HCT116 (cell line): ENCODE data around the gene KLHL2. TPM values are rescaled to one million over a fixed set of nuclear protein-coding genes. Genes with fewer than 3 reads are reported as not detected.

Experiments used
- ATAC-seq: fragments of 200-7000 bp; cut with Tn5 transposase; 2 replicates; pipeline ENCODE4 v1.9.1; 2020; ENCODE audit warnings: mild to moderate bottlenecking, moderate library complexity
- BruUV-seq: library from RNA; stranded (reverse); fragments of 400-500 nt; replicated peaks from 2 replicates; lab custom pipeline; 2021; lab: Mats Ljungman, UMichigan
- CTCF ChIA-PET: fragments of 300-600 bp; sonication (Branson Sonifier 250); formaldehyde crosslinking; loops from one replicate; lab custom pipeline; 2021; ENCODE audit warnings: antibody characterized with exemption; lab: Charles Lee
- POLR2A ChIA-PET: fragments of 300-600, 350-600 bp; sonication (Branson Sonifier 250); formaldehyde crosslinking; loops from one replicate; lab custom pipeline; 2021; ENCODE audit warnings: antibody characterized with exemption; lab: Charles Lee
- RAD21 ChIA-PET, 2 experiments: fragments of 300-600 bp; sonication (Branson Sonifier 250); formaldehyde crosslinking; loops; one replicate each; lab custom pipeline; 2023; ENCODE audit warnings: low total read pairs in 2 of 2; ENCODE audit not compliant: uncharacterized antibody in 2 of 2, unreplicated experiment in 2 of 2, low non-redundant PET in 1 of 2; lab: Charles Lee
- DNase-seq: peaks from one replicate; pipeline ENCODE4 v3.0.0-alpha.2; 2010; ENCODE audit warnings: low read depth, low spot score
- H2AFZ ChIP-seq: fragments of 200-600 bp; shearing (Covaris generic), sonication (generic); 2 replicates; pipeline ENCODE4 v1.6.1; 2017; ENCODE audit warnings: low read depth, mixed run types, mixed read lengths, antibody characterized with exemption, low read length; ENCODE audit not compliant: poor library complexity, severe bottlenecking
- H3K27ac ChIP-seq: 2 replicates; pipeline ENCODE4 v1.5.1; 2012; ENCODE audit warnings: low read depth, low read length
- H3K27me3 ChIP-seq: fragments of 200-600 bp; sonication (generic); 2 replicates; pipeline ENCODE4 v1.6.1; 2016; ENCODE audit warnings: mixed run types, low read length, mixed read lengths; ENCODE audit not compliant: insufficient read depth
- H3K36me3 ChIP-seq, 2 experiments: fragments of 200-500 bp in 1 of 2; fragments of 200-600 bp in 1 of 2; sonication (Bioruptor generic) in 1 of 2; sonication (generic) in 1 of 2; 2 replicates each; pipeline versions ENCODE4 v1.5.1 to v1.6.1; 2014 to 2016; ENCODE audit warnings: low read length in 2 of 2, inconsistent platforms in 1 of 2, mixed read lengths in 1 of 2, mixed run types in 1 of 2; ENCODE audit not compliant: insufficient read depth in 2 of 2, control insufficient read depth in 1 of 2
- H3K4me1 ChIP-seq, 2 experiments: fragments of 200-600 bp in 1 of 2; sonication (generic) in 1 of 2; 2 replicates each; pipeline versions ENCODE4 v1.5.1 to v1.6.1; 2012 to 2017; ENCODE audit warnings: low read length in 2 of 2, inconsistent platforms in 1 of 2, mild to moderate bottlenecking in 1 of 2, mixed read lengths in 1 of 2, mixed run types in 1 of 2, moderate library complexity in 1 of 2; ENCODE audit not compliant: insufficient read depth in 2 of 2, control insufficient read depth in 1 of 2
- H3K4me2 ChIP-seq: fragments of 200-600 bp; sonication (generic); 2 replicates; pipeline ENCODE4 v1.6.1; 2017; ENCODE audit warnings: mixed run types, low read length, mixed read lengths
- H3K4me3 ChIP-seq, 2 experiments: fragments of 200-600 bp in 1 of 2; sonication (generic) in 1 of 2; replicated peaks in 1 of 2; 2 replicates each; pipeline ENCODE4 v1.5.1; 2011 to 2016; ENCODE audit warnings: low read length in 2 of 2, control low read depth in 1 of 2, low read depth in 1 of 2, mild to moderate bottlenecking in 1 of 2, mixed read lengths in 1 of 2, mixed run types in 1 of 2
- H3K79me2 ChIP-seq: fragments of 200-600 bp; sonication (generic); 2 replicates; pipeline ENCODE4 v1.6.1; 2017; ENCODE audit warnings: mild to moderate bottlenecking, mixed run types, low read length, moderate library complexity, mixed read lengths; ENCODE audit not compliant: insufficient read depth
- H3K9ac ChIP-seq: fragments of 200-600 bp; sonication (generic); 2 replicates; pipeline ENCODE4 v1.6.1; 2016; ENCODE audit warnings: low read length, mixed read lengths
- H3K9me2 ChIP-seq: fragments of 200-600 bp; sonication (generic), shearing (Covaris generic); 2 replicates; pipeline ENCODE4 v1.6.1; 2017; ENCODE audit warnings: mixed run types, mild to moderate bottlenecking, moderate library complexity; ENCODE audit not compliant: insufficient read depth
- H3K9me3 ChIP-seq, 2 experiments: fragments of 200-500 bp in 1 of 2; fragments of 200-600 bp in 1 of 2; sonication (Bioruptor generic) in 1 of 2; sonication (generic) in 1 of 2; 2 replicates each; pipeline ENCODE4 v1.6.1; 2014 to 2017; ENCODE audit warnings: low read length in 2 of 2, mixed read lengths in 2 of 2, inconsistent platforms in 1 of 2, low read depth in 1 of 2, mild to moderate bottlenecking in 1 of 2, mixed run types in 1 of 2, moderate library complexity in 1 of 2; ENCODE audit not compliant: control insufficient read depth in 1 of 2, insufficient read depth in 1 of 2
- H4K20me1 ChIP-seq: fragments of 200-600 bp; sonication (generic), shearing (Covaris generic); 2 replicates; pipeline ENCODE4 v1.6.1; 2017; ENCODE audit warnings: mixed run types, mild to moderate bottlenecking, moderate library complexity; ENCODE audit not compliant: insufficient read depth
- CBX3 ChIP-seq: IDR thresholded peaks from 2 replicates; pipeline ENCODE4 v1.6.1; 2012; ENCODE audit warnings: low read depth
- CTCF ChIP-seq, 3 experiments: fragments of 200-600 bp in 1 of 3; sonication (generic) in 1 of 3; IDR thresholded peaks in 2 of 3; conservative IDR thresholded peaks in 1 of 3; 2 replicates each; pipeline ENCODE4 v1.5.1; 2012 to 2017; ENCODE audit warnings: low read depth in 2 of 3, low read length in 2 of 3, antibody characterized with exemption in 1 of 3, borderline replicate concordance in 1 of 3, control low read depth in 1 of 3, mild to moderate bottlenecking in 1 of 3, mixed read lengths in 1 of 3, mixed run types in 1 of 3, moderate library complexity in 1 of 3; ENCODE audit not compliant: insufficient read depth in 1 of 3
- RAD21 ChIP-seq: IDR thresholded peaks from 2 replicates; pipeline ENCODE4 v1.6.1; 2012; ENCODE audit warnings: low read depth, mild to moderate bottlenecking
- ZNF274 ChIP-seq: fragments of 200-500 bp; sonication (Bioruptor generic); IDR thresholded peaks from 2 replicates; pipeline ENCODE4 v1.6.1; 2014; ENCODE audit warnings: mild to moderate bottlenecking, low read depth, low read length, inconsistent platforms
- intact Hi-C: fragments of 100-400 bp; cut with micrococcal nuclease; formaldehyde crosslinking; loops from 2 replicates; pipeline ENCODE4 v1.10.0; 2022
- total RNA-seq: library from RNA; stranded (reverse); gene quantifications from one replicate; pipeline ENCODE4 v1.2.1, GENCODE V29; 2021; ENCODE audit not compliant: unreplicated experiment
- TF ChIP-seq, protein P1 (sequence below): IDR thresholded peaks from 2 replicates; pipeline ENCODE4 v1.6.1; 2011; ENCODE audit warnings: mild to moderate bottlenecking, low read length, moderate library complexity; ENCODE audit not compliant: insufficient replicate concordance; ENCODE audit errors: extremely low read depth

Gene KLHL2
- total RNA-seq, 1 experiment from 2014 or later, result 24.6 TPM

GRCh38 chr4:165355900-165356300 is 148.5 kb downstream of the KLHL2 start:
- H3K27me3 ChIP-seq, result no peaks in the 10 kb centered on the region
- H4K20me1 ChIP-seq, result no peaks in the 10 kb centered on the region
- no peak overlapping the region for H3K4me3 ChIP-seq
- BruUV-seq, result no TSS peak
- ChIA-PET CTCF (interaction anchor here (0.7 to 2.1 kb wide), 12 partner anchors 9 to 243 kb away, joined by 3 to 12 read pairs (median 4); partner anchors contain the start of gene TMEM192), RAD21 (no interaction called here), POLR2A (no interaction called here)
- no peaks in the 10 kb centered on the region for H3K79me2 ChIP-seq
- H3K9ac ChIP-seq, result no peak overlapping the region
- peak overlapping the region; percentile 99 for H2AFZ ChIP-seq
- H3K36me3 ChIP-seq, result no peaks in the 10 kb centered on the region
- H3K27ac ChIP-seq, result no peak overlapping the region
- intact Hi-C loops, result loop anchor here (1.0 to 10.0 kb wide), 2 partner anchors 108 to 739 kb away; no protein-coding TSS in a partner anchor
- ATAC-seq (peak; percentile 93), DNase-seq (peak; percentile 59)
- H3K4me1 ChIP-seq, result peaks cover 0 to 3% of the 10 kb centered on the region in 2 experiments; a peak in 2 of 4 replicates
- H3K9me2 ChIP-seq, result no peaks in the 10 kb centered on the region
- no peaks in the 10 kb centered on the region for H3K9me3 ChIP-seq
- no peak for TF ChIP-seq ZNF274
- TF ChIP-seq CBX3, result 0 out of 2 replicates have a peak, but pooled peaks have one; percentile 13
- TF ChIP-seq CTCF (IDR thresholded peaks at IDR 0.05 in 2 of 3, conservative IDR thresholded peaks at IDR 0.05 in 1 of 3; ENCODE audit: borderline replicate concordance in 1 of 3, insufficient read depth in 1 of 3, low read depth in 2 of 3, low read length in 2 of 3), result peak; percentile 67 to 77 (median 67)
- TF ChIP-seq, protein P1, sequence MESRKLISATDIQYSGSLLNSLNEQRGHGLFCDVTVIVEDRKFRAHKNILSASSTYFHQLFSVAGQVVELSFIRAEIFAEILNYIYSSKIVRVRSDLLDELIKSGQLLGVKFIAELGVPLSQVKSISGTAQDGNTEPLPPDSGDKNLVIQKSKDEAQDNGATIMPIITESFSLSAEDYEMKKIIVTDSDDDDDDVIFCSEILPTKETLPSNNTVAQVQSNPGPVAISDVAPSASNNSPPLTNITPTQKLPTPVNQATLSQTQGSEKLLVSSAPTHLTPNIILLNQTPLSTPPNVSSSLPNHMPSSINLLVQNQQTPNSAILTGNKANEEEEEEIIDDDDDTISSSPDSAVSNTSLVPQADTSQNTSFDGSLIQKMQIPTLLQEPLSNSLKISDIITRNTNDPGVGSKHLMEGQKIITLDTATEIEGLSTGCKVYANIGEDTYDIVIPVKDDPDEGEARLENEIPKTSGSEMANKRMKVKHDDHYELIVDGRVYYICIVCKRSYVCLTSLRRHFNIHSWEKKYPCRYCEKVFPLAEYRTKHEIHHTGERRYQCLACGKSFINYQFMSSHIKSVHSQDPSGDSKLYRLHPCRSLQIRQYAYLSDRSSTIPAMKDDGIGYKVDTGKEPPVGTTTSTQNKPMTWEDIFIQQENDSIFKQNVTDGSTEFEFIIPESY, result no peak
- TF ChIP-seq RAD21, result peak; percentile 83
- H3K4me2 ChIP-seq, result no peak overlapping the region
